K562 (cell line): ENCODE data around the gene OCA2.

Experiments used
- CTCF ChIP-seq, 3 experiments: IDR thresholded peaks in 2 of 3; conservative IDR thresholded peaks in 1 of 3; 2 replicates each; pipeline ENCODE4 v1.5.1; 2011 to 2012; ENCODE audit warnings: low read length in 3 of 3, mild to moderate bottlenecking in 3 of 3, control low read depth in 2 of 3, improper control_type of control experiment in 1 of 3, inconsistent platforms in 1 of 3, low read depth in 1 of 3, mixed read lengths in 1 of 3, moderate library complexity in 1 of 3; ENCODE audit not compliant: insufficient read depth in 2 of 3
- NFYB ChIP-seq: IDR thresholded peaks from 2 replicates; pipeline ENCODE4 v1.6.1; 2011; ENCODE audit warnings: mild to moderate bottlenecking, moderate library complexity; ENCODE audit not compliant: insufficient read length; ENCODE audit errors: extremely low read depth
- POU5F1 ChIP-seq: fragments of 150-350 bp; IDR thresholded peaks from 2 replicates; pipeline ENCODE4 v1.6.1; 2014; ENCODE audit warnings: borderline replicate concordance, low read length, low read depth, mild to moderate bottlenecking; ENCODE audit not compliant: partially characterized antibody
- ZBTB33 ChIP-seq: sonication (generic); formaldehyde crosslinking; IDR thresholded peaks from 2 replicates; pipeline ENCODE4 v1.8.1; 2023; ENCODE audit warnings: mild to moderate bottlenecking, missing genetic modification reagents
- ZNF133 ChIP-seq: fragments of 250-450 bp; sonication (Bioruptor Pico); IDR thresholded peaks from 2 replicates; pipeline ENCODE4 v1.4.0; 2020; ENCODE audit warnings: mild to moderate bottlenecking
- ZNF609 ChIP-seq: sonication (generic); formaldehyde crosslinking; IDR thresholded peaks from 2 replicates; pipeline ENCODE4 v1.8.1; 2023; ENCODE audit warnings: missing genetic modification reagents, mild to moderate bottlenecking, borderline replicate concordance

GRCh38 chr15:28081594-28081993 lies 17.5 kb downstream of the OCA2 start:
- no peak for TF ChIP-seq ZNF133 (CRISPR knock-in tag)
- TF ChIP-seq ZNF609 (CRISPR knock-in tag), result no peak
- no peak for TF ChIP-seq ZBTB33 (CRISPR knock-in tag)
- TF ChIP-seq NFYB, result no peak
- no peak for TF ChIP-seq CTCF (IDR thresholded peaks at IDR 0.05 in 2 of 3, conservative IDR thresholded peaks at IDR 0.05 in 1 of 3; ENCODE audit: insufficient read depth in 2 of 3, low read depth in 1 of 3, low read length in 3 of 3)
- TF ChIP-seq POU5F1, result no peak
